Measurements from ENCODE around the gene OR52N5. TPM values are rescaled to one million over a fixed set of nuclear protein-coding genes. Genes with fewer than 3 reads are reported as not detected.

Gene OR52N5
- total RNA-seq, 1 experiment from 2014 or later: not detected

DNA sequence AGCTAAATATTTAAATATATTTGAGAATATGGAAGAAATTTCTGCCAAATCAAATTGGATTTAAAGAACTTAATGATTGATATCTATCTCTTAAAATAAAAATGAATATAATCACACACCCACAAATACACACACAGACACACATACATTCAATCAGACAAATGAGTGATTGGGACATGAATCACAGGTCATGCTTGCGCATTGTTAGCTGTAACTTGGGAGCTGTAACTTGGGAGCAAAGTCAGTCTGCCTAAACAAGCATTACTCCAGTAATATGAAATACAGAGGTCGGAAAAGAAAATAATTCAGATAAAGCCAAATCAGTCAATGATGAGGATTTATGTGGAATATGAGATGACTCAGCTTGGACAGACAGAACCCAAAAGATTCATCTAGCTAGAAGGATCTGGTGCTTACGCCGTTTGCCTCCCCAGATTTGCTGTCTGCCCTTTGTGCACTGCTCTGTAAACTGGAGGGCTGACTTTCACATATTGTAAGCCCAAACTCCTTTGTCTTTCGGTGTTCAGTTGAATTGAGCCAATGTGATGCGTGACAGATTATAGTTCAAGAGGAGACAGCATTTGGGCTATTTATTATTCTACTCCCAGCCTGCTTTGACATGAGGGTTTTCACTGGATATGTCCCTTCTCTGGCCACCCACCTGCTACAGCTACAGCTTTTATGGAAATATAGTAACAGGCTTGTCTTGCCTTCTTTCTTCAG lies 45.3 kb downstream of the OR52N5 start:
- ChIA-PET POLR2A (interaction anchor here (0.6 kb wide), 1 partner anchor 154 kb away, joined by 3 read pairs; no protein-coding TSS in a partner anchor), CTCF (no interaction called here)
- Histone ChIP-seq H3K36me3 (ENCODE audit: control insufficient read depth, insufficient read depth, low read length) (no peaks in the 10 kb centered on the region), H3K9me3 (ENCODE audit: control insufficient read depth, insufficient read depth, low read depth, low read length) (no peaks in the 10 kb centered on the region), H3K27ac (ENCODE audit: low read length) (no peak overlapping the region), H3K4me1 (ENCODE audit: control insufficient read depth, insufficient read depth, low read length) (no peaks in the 10 kb centered on the region), H3K27me3 (ENCODE audit: control insufficient read depth, insufficient read depth, low read length) (peaks cover 4% of the 10 kb centered on the region; the same call in 1 of the 2 replicates), H3K4me3 (ENCODE audit: low read depth in 2 of 2, low read length in 2 of 2) (no peak overlapping the region)
- BruUV-seq (replicated peaks): no TSS peak
- DNase-seq (ENCODE audit: low read depth, low spot score): no peak
- TF ChIP-seq TCF7L2 (IDR thresholded peaks at IDR 0.05; ENCODE audit: low read depth, low read length) (no peak), POLR2AphosphoS5 (IDR thresholded peaks at IDR 0.05; ENCODE audit: low read depth, low read length) (no peak), SIN3A (IDR thresholded peaks at IDR 0.05; ENCODE audit: borderline replicate concordance, insufficient read depth, low read depth, low read length) (no peak), CTCF (IDR thresholded peaks at IDR 0.05) (no peak)
- TF ChIP-seq, protein P1, sequence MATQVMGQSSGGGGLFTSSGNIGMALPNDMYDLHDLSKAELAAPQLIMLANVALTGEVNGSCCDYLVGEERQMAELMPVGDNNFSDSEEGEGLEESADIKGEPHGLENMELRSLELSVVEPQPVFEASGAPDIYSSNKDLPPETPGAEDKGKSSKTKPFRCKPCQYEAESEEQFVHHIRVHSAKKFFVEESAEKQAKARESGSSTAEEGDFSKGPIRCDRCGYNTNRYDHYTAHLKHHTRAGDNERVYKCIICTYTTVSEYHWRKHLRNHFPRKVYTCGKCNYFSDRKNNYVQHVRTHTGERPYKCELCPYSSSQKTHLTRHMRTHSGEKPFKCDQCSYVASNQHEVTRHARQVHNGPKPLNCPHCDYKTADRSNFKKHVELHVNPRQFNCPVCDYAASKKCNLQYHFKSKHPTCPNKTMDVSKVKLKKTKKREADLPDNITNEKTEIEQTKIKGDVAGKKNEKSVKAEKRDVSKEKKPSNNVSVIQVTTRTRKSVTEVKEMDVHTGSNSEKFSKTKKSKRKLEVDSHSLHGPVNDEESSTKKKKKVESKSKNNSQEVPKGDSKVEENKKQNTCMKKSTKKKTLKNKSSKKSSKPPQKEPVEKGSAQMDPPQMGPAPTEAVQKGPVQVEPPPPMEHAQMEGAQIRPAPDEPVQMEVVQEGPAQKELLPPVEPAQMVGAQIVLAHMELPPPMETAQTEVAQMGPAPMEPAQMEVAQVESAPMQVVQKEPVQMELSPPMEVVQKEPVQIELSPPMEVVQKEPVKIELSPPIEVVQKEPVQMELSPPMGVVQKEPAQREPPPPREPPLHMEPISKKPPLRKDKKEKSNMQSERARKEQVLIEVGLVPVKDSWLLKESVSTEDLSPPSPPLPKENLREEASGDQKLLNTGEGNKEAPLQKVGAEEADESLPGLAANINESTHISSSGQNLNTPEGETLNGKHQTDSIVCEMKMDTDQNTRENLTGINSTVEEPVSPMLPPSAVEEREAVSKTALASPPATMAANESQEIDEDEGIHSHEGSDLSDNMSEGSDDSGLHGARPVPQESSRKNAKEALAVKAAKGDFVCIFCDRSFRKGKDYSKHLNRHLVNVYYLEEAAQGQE (IDR thresholded peaks at IDR 0.05; ENCODE audit: insufficient read depth in 1 of 2, low read depth in 2 of 2, low read length in 1 of 2): no peak
- in situ Hi-C loops (cut with HindIII; ENCODE audit: low pct_unique_long_range_greater_than_20kb, low sequenced_read_pairs) (no loop called here), intact Hi-C loops (cut with micrococcal nuclease; ENCODE audit: unreplicated experiment) (no loop called here)
- no peak for ATAC-seq

DNA sequence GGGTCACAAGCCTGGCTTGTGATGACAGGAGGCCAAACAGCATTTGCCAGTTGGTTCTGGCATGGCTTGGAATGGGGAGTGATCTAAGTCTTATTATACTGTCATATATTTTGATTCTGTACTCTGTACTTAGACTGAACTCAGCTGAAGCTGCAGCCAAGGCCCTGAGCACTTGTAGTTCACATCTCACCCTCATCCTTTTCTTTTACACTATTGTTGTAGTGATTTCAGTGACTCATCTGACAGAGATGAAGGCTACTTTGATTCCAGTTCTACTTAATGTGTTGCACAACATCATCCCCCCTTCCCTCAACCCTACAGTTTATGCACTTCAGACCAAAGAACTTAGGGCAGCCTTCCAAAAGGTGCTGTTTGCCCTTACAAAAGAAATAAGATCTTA lies 46.1 kb downstream of the OR52N5 start:
- Histone ChIP-seq H3K27me3 (ENCODE audit: control insufficient read depth, insufficient read depth, low read length) (peaks cover 6% of the 10 kb centered on the region), H3K27ac (ENCODE audit: low read length) (no peak overlapping the region), H3K36me3 (ENCODE audit: control insufficient read depth, insufficient read depth, low read length) (no peaks in the 10 kb centered on the region), H3K4me1 (ENCODE audit: control insufficient read depth, insufficient read depth, low read length) (no peaks in the 10 kb centered on the region), H3K4me3 (ENCODE audit: low read depth in 2 of 2, low read length in 2 of 2) (no peak overlapping the region), H3K9me3 (ENCODE audit: control insufficient read depth, insufficient read depth, low read depth, low read length) (no peaks in the 10 kb centered on the region)
- ChIA-PET CTCF (interaction anchor here (0.5 kb wide), 1 partner anchor 122 kb away, joined by 3 read pairs; no protein-coding TSS in a partner anchor), POLR2A (interaction anchor here (0.6 kb wide), 1 partner anchor 153 kb away, joined by 3 read pairs; no protein-coding TSS in a partner anchor)
- BruUV-seq (replicated peaks): no TSS peak
- no peak for ATAC-seq
- DNase-seq (ENCODE audit: low read depth, low spot score): no peak
- in situ Hi-C loops (cut with HindIII; ENCODE audit: low pct_unique_long_range_greater_than_20kb, low sequenced_read_pairs) (no loop called here), intact Hi-C loops (cut with micrococcal nuclease; ENCODE audit: unreplicated experiment) (no loop called here)
- TF ChIP-seq SIN3A (IDR thresholded peaks at IDR 0.05; ENCODE audit: borderline replicate concordance, insufficient read depth, low read depth, low read length) (no peak), POLR2AphosphoS5 (IDR thresholded peaks at IDR 0.05; ENCODE audit: low read depth, low read length) (no peak), CTCF (IDR thresholded peaks at IDR 0.05) (no peak), TCF7L2 (IDR thresholded peaks at IDR 0.05; ENCODE audit: low read depth, low read length) (no peak)
- TF ChIP-seq, protein P1 (IDR thresholded peaks at IDR 0.05; ENCODE audit: insufficient read depth in 1 of 2, low read depth in 2 of 2, low read length in 1 of 2): no peak
